ENCODE results near the gene RABIF.

RABIF gene

DNA sequence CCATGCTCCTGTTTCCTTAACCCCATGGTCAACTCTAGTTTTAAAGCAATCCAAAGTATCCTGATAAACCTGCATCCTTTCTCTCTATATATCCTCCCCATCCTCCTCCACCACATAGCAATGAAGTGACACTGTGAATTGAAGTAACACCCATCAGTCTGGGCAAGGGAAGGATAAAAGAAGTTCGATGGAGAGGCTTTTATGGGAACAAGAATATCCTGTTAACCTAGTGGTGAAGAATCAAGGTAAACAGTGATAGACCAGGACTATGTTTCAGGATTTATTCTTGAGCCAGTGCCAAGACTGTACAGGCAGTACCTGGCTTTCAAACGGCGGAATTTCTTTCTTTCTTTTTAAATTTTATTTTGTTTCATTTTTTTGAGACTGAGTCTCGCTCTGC is 17.6 kb downstream of the RABIF start:
- ATAC-seq (ENCODE audit: insufficient read depth, low read depth) (no peak), DNase-seq (no peak)
- TF ChIP-seq EZH2 (IDR thresholded peaks at IDR 0.05; ENCODE audit: borderline replicate concordance, low read depth, low read length, severe bottlenecking) = no peak
- TF ChIP-seq CTCF (IDR thresholded peaks at IDR 0.05; ENCODE audit: borderline replicate concordance, extremely low read depth, low read length, poor library complexity, severe bottlenecking) = no peak

GRCh38 chr1:202862679-202863560 is 26.0 kb downstream of the RABIF start:
- Histone ChIP-seq H3K36me3 (ENCODE audit: insufficient read depth, low read length) (no peaks in the 10 kb centered on the region), H3K79me2 (ENCODE audit: insufficient read depth, low read length) (no peaks in the 10 kb centered on the region), H3K4me1 (ENCODE audit: insufficient read depth, low read length) (no peaks in the 10 kb centered on the region), H3K27me3 (ENCODE audit: insufficient read depth, low read length, poor library complexity) (peaks cover 15% of the 10 kb centered on the region), H3K4me2 (ENCODE audit: insufficient read depth, low read length) (no peak overlapping the region), H2AFZ (ENCODE audit: low read depth, low read length) (no peak overlapping the region), H3K27ac (ENCODE audit: low read length) (no peak overlapping the region), H3K9me3 (ENCODE audit: insufficient read depth, low read length, severe bottlenecking) (no peaks in the 10 kb centered on the region), H3K9ac (ENCODE audit: low read depth, low read length) (no peak overlapping the region), H4K20me1 (ENCODE audit: insufficient read depth, low read length) (no peaks in the 10 kb centered on the region), H3K4me3 (ENCODE audit: low read depth in 1 of 2, low read length in 2 of 2) (no peak overlapping the region)
- no peak for ATAC-seq (ENCODE audit: insufficient read depth, low read depth)
- DNase-seq = no peak
- TF ChIP-seq EZH2 (IDR thresholded peaks at IDR 0.05; ENCODE audit: borderline replicate concordance, low read depth, low read length, severe bottlenecking) (no peak), CTCF (IDR thresholded peaks at IDR 0.05; ENCODE audit: borderline replicate concordance, extremely low read depth, low read length, poor library complexity, severe bottlenecking) (no peak)

More for the DNA sequence above, 17.6 kb downstream of the RABIF start:
- Histone ChIP-seq H3K4me3 (ENCODE audit: low read depth in 1 of 2, low read length in 2 of 2) (no peak overlapping the region), H3K36me3 (ENCODE audit: insufficient read depth, low read length) (no peaks in the 10 kb centered on the region), H4K20me1 (ENCODE audit: insufficient read depth, low read length) (no peaks in the 10 kb centered on the region), H3K79me2 (ENCODE audit: insufficient read depth, low read length) (no peaks in the 10 kb centered on the region), H3K9ac (ENCODE audit: low read depth, low read length) (no peak overlapping the region), H3K9me3 (ENCODE audit: insufficient read depth, low read length, severe bottlenecking) (no peaks in the 10 kb centered on the region), H3K4me1 (ENCODE audit: insufficient read depth, low read length) (no peaks in the 10 kb centered on the region), H2AFZ (ENCODE audit: low read depth, low read length) (no peak overlapping the region), H3K27me3 (ENCODE audit: insufficient read depth, low read length, poor library complexity) (no peaks in the 10 kb centered on the region), H3K4me2 (ENCODE audit: insufficient read depth, low read length) (no peak overlapping the region), H3K27ac (ENCODE audit: low read length) (no peak overlapping the region)

GRCh38 chr1:202861420-202862132 is 27.4 kb downstream of the RABIF start:
- H4K20me1 ChIP-seq (ENCODE audit: insufficient read depth, low read length) = no peaks in the 10 kb centered on the region
- DNase-seq (no peak), ATAC-seq (ENCODE audit: insufficient read depth, low read depth) (no peak)
- H3K4me1 ChIP-seq (ENCODE audit: insufficient read depth, low read length) = no peaks in the 10 kb centered on the region
- H3K4me3 ChIP-seq (ENCODE audit: low read depth in 1 of 2, low read length in 2 of 2) = no peak overlapping the region
- H3K4me2 ChIP-seq (ENCODE audit: insufficient read depth, low read length) = no peak overlapping the region
- H3K27me3 ChIP-seq (ENCODE audit: insufficient read depth, low read length, poor library complexity) = peaks cover 15% of the 10 kb centered on the region
- H3K36me3 ChIP-seq (ENCODE audit: insufficient read depth, low read length) = no peaks in the 10 kb centered on the region
- no peak overlapping the region for H3K9ac ChIP-seq (ENCODE audit: low read depth, low read length)
- no peaks in the 10 kb centered on the region for H3K9me3 ChIP-seq (ENCODE audit: insufficient read depth, low read length, severe bottlenecking)
- no peaks in the 10 kb centered on the region for H3K79me2 ChIP-seq (ENCODE audit: insufficient read depth, low read length)
- no peak overlapping the region for H3K27ac ChIP-seq (ENCODE audit: low read length)
- no peak overlapping the region for H2AFZ ChIP-seq (ENCODE audit: low read depth, low read length)
- TF ChIP-seq EZH2 (IDR thresholded peaks at IDR 0.05; ENCODE audit: borderline replicate concordance, low read depth, low read length, severe bottlenecking) (no peak), CTCF (IDR thresholded peaks at IDR 0.05; ENCODE audit: borderline replicate concordance, extremely low read depth, low read length, poor library complexity, severe bottlenecking) (no peak)

All from DND-41 (cell line).